NK-92 treated with Interleukin-12 subunit alpha and Interleukin-12 subunit beta, amount 100 ng/mL, for 24 hours (cell line): ENCODE results near the gene LMOD2.

Experiments used
- DNase-seq: peaks from one replicate; lab custom pipeline; 2025; lab: John Stamatoyannopoulos, UW

The LMOD2 gene

GRCh38 chr7:123640583-123640982 is 15.1 kb upstream of the LMOD2 start:
- no peak for DNase-seq

DNA sequence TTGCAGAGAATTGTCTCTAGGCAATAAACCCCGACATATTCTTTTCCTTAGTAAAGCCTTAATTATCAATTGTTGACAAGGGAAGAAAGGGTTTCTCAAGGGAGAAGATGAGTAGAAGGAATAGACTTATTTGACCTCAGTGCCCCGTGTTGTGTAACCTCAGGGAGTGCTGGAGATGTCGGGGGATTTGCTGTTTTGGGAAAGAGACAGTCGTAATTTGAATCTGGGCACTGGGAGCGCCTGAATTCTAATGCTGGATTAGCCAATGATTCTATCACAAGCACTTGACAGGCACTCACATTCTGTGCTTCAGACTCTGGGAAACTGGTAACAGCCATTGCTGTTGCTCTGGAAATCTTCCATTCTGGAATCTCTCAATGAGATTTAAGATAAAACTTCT is 13.8 kb upstream of the LMOD2 start:
- no peak for DNase-seq

GRCh38 chr7:123643495-123644441 is 11.9 kb upstream of the LMOD2 start:
- DNase-seq: no peak

GRCh38 chr7:123645516-123645915 is 10.2 kb upstream of the LMOD2 start:
- DNase-seq: no peak

DNA sequence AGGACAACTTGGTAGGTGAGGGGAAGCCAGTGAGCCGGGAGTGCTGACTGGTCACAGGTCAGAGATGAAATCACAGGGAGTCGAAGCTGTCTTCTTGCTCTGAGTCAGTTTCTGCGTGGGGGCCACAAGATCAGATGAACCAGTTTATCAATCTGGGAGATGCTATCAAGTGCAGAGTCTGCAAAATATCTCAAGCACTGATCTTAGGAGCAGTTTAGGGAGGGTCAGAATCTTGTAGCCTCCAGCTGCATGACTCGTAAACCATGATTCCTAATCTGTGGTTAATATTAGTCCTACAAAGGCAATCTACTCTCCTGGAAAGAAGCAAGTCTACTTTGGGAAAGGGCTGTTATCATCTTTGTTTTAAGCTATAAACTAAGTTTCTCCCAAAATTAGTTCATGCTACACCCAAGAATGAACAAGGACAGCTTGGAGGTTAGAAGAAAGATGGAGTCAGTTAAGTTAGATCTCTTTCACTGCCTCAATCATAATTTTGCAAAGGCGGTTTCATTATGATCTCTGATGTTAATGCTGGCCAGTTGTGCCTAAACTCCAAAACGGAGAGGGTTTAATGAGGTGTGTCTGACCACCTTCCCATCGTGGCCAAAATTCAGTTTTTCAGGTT is 8.4 kb upstream of the LMOD2 start:
- no peak for DNase-seq

- no peak for DNase-seq
Observed at GRCh38 chr7:123649964-123650363, 5.7 kb upstream of the LMOD2 start.

GRCh38 chr7:123650595-123650994 is 5.1 kb upstream of the LMOD2 start:
- DNase-seq: no peak

GRCh38 chr7:123652406-123652805 is 3.3 kb upstream of the LMOD2 start:
- DNase-seq: no peak

DNA sequence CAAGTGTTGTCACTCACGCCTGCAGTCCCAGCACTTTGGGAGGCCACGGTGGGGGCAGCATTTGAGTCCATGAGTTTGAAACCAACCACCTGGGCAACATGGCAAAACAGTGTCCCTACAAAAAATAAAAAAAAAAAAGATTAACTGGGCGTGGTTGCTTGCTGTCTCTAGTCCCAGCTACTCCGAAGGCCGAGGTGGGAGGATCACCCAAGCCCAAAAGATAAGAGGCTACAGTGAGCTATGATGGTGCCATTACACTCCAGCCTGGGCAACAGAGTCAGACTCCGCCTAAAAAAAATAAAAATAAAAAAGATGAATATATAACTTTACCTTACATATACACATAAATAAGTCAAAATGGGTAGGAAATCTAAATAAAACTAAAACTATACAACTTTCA is 2.5 kb upstream of the LMOD2 start:
- DNase-seq: no peak

- no peak for DNase-seq
Observed at GRCh38 chr7:123656544-123657303, 1.1 kb downstream of the LMOD2 start.

- no peak for DNase-seq
Observed at GRCh38 chr7:123657304-123657685, 1.6 kb downstream of the LMOD2 start.

DNA sequence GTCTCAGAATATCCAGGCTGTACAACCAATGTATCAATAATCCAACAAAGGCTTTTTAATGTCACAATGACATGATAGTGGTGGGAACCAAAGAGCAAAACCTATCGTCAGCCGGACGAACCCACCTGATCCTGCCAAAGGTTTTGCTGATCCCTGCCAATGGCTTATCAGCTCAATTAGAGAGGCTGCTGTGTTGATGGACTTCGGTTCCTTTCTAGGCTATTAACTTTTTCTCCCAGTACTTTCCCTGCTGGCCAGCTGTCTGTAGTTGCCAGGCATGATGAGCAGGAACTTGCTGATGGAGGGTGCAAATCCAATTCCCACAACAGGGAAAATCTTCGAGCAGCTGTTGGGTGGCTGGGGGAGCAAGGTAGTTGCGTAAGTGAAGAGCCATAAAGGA is 2.4 kb downstream of the LMOD2 start:
- no peak for DNase-seq

- DNase-seq: no peak
Observed at GRCh38 chr7:123660514-123661354, 5.1 kb downstream of the LMOD2 start.

DNA sequence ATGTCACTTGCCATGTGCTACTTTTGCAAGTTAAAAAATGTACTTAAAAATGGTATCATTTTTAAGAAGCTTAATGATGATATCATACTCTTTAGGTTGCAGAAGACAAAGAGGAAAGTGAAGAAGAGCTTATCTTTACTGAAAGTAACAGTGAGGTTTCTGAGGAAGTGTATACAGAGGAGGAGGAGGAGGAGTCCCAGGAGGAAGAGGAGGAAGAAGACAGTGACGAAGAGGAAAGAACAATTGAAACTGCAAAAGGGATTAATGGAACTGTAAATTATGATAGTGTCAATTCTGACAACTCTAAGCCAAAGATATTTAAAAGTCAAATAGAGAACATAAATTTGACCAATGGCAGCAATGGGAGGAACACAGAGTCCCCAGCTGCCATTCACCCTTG is 6.1 kb downstream of the LMOD2 start:
- no peak for DNase-seq

DNA sequence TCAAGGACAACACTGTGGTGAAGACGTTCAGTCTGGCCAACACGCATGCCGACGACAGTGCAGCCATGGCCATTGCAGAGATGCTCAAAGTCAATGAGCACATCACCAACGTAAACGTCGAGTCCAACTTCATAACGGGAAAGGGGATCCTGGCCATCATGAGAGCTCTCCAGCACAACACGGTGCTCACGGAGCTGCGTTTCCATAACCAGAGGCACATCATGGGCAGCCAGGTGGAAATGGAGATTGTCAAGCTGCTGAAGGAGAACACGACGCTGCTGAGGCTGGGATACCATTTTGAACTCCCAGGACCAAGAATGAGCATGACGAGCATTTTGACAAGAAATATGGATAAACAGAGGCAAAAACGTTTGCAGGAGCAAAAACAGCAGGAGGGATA is 6.6 kb downstream of the LMOD2 start:
- no peak for DNase-seq

- no peak for DNase-seq
Observed at GRCh38 chr7:123662755-123663154, 7.1 kb downstream of the LMOD2 start.

GRCh38 chr7:123663200-123663599 is 7.5 kb downstream of the LMOD2 start:
- no peak for DNase-seq

DNA sequence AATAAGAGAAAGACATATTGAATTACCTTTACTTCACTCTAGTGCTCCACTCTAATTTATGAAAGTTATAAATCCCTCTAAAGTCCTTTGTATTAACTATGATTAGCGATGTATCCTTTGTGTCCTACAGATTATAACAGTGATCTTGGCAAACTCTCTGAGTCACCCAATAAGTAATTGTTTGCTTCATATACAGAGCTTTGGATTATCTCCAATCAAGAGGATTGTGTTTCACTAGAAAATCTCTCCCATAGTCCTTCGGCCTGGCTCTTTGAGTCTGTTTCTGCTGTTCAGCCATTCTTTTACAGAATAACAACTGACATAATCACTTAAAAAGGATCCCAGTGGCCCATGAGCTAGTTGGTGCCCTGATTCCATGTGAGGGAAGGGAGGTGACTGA is 9.5 kb downstream of the LMOD2 start:
- no peak for DNase-seq

- no peak for DNase-seq
Observed at GRCh38 chr7:123665896-123666295, 10.2 kb downstream of the LMOD2 start.

- no peak for DNase-seq
Observed at GRCh38 chr7:123666492-123666891, 10.8 kb downstream of the LMOD2 start.

DNA sequence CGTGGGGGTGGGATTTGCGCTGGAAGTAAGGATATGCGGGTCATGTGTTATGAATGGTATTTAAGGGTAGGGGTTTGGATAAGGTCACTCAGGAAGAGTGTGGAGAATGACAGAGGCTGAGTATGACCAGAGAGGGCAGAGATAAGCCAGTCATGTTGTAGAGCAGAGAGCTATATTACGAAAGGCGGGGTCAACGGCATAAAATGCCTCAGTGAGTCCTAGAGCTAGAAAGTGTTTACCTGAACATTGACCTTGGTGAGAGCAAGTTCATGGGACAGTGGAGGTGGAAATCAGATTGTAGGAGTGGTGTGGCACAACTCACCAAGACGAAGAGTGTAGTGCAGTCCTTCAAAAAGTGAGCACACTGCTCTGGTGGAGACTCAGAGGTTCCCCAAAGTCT is 13.8 kb downstream of the LMOD2 start:
- no peak for DNase-seq
